ENCODE results near the gene CFAP107.
"Not testable (repeated sequence)": the region's sequence is repeated elsewhere in the genome, so short reads cannot be mapped to it uniquely, and the experiment has no call there.

The CFAP107 gene

GRCh38 chr1:12745992-12746323, at the start of gene CFAP107:
TSS of gene CFAP107 (plus strand) at chr1:12746200. CDS start at chr1:12746431, 231 bp downstream.
- Histone ChIP-seq H3K4me3 (no peak within 1 kb of the TSS), H3K27ac (no peak within 1 kb of the TSS)

- H3K27ac ChIP-seq = no peak overlapping the region
- H3K4me3 ChIP-seq = no peak overlapping the region
Measured at GRCh38 chr1:12696658-12697057, 49.3 kb upstream of the CFAP107 start.

- H3K27ac ChIP-seq = no peak overlapping the region
- H3K4me3 ChIP-seq = no peak overlapping the region
Measured at GRCh38 chr1:12697397-12697796, 48.6 kb upstream of the CFAP107 start.

- Histone ChIP-seq H3K4me3 (no peak overlapping the region), H3K27ac (no peak overlapping the region)
Measured at GRCh38 chr1:12703821-12704451, 42.1 kb upstream of the CFAP107 start.

GRCh38 chr1:12706061-12706460, 39.9 kb upstream of the CFAP107 start:
- no peak overlapping the region for H3K27ac ChIP-seq
- no peak overlapping the region for H3K4me3 ChIP-seq

GRCh38 chr1:12708396-12709090, 37.5 kb upstream of the CFAP107 start:
- peak overlapping the region in 1 of 21 experiments; percentile 37 for H3K27ac ChIP-seq
- H3K4me3 ChIP-seq = no peak overlapping the region

GRCh38 chr1:12709091-12709491, 36.9 kb upstream of the CFAP107 start:
- peak overlapping the region in 1 of 21 experiments; percentile 37 for H3K27ac ChIP-seq
- no peak overlapping the region for H3K4me3 ChIP-seq

- H3K4me3 ChIP-seq = no peak overlapping the region
Measured at GRCh38 chr1:12709696-12710095, 36.3 kb upstream of the CFAP107 start.

GRCh38 chr1:12711536-12711935, 34.5 kb upstream of the CFAP107 start:
- H3K27ac ChIP-seq = no peak overlapping the region

More at GRCh38 chr1:12709696-12710095, 36.3 kb upstream of the CFAP107 start:
- H3K27ac ChIP-seq = no peak overlapping the region

GRCh38 chr1:12712076-12712475, 33.9 kb upstream of the CFAP107 start:
- Histone ChIP-seq H3K27ac (no peak overlapping the region), H3K4me3 (no peak overlapping the region)

More at GRCh38 chr1:12711536-12711935, 34.5 kb upstream of the CFAP107 start:
- no peak overlapping the region for H3K4me3 ChIP-seq

- H3K4me3 ChIP-seq = no peak overlapping the region
- H3K27ac ChIP-seq = no peak overlapping the region
Measured at GRCh38 chr1:12712929-12713328, 33.1 kb upstream of the CFAP107 start.

GRCh38 chr1:12713651-12714050, 32.3 kb upstream of the CFAP107 start:
- not testable (repeated sequence) for H3K27ac ChIP-seq, H3K4me3 ChIP-seq

- H3K27ac ChIP-seq = no peak overlapping the region
Measured at GRCh38 chr1:12714710-12715475, 31.1 kb upstream of the CFAP107 start.

GRCh38 chr1:12715896-12716437, 30.0 kb upstream of the CFAP107 start, which contains the start of gene AADACL3:
TSS of gene AADACL3 (plus strand) at chr1:12716110. CDS start at chr1:12716177, 67 bp downstream.
- H3K4me3 ChIP-seq = no peak within 1 kb of the TSS

More at GRCh38 chr1:12714710-12715475, 31.1 kb upstream of the CFAP107 start:
- H3K4me3 ChIP-seq = no peak overlapping the region

GRCh38 chr1:12717301-12717838, 28.6 kb upstream of the CFAP107 start:
- no peak overlapping the region for H3K4me3 ChIP-seq
- H3K27ac ChIP-seq = no peak overlapping the region

More at GRCh38 chr1:12715896-12716437, 30.0 kb upstream of the CFAP107 start, which contains the start of gene AADACL3:
- no peak within 1 kb of the TSS for H3K27ac ChIP-seq

- H3K4me3 ChIP-seq = no peak overlapping the region
Measured at GRCh38 chr1:12722626-12723025, 23.4 kb upstream of the CFAP107 start.

GRCh38 chr1:12728391-12728790, 17.6 kb upstream of the CFAP107 start:
- no peak overlapping the region for H3K4me3 ChIP-seq

More at GRCh38 chr1:12722626-12723025, 23.4 kb upstream of the CFAP107 start:
- no peak overlapping the region for H3K27ac ChIP-seq

GRCh38 chr1:12730156-12730555, 15.8 kb upstream of the CFAP107 start:
- Histone ChIP-seq H3K27ac (no peak overlapping the region), H3K4me3 (no peak overlapping the region)

More at GRCh38 chr1:12728391-12728790, 17.6 kb upstream of the CFAP107 start:
- H3K27ac ChIP-seq = no peak overlapping the region

GRCh38 chr1:12731084-12731483, 14.9 kb upstream of the CFAP107 start:
- not testable (repeated sequence) for H3K27ac ChIP-seq, H3K4me3 ChIP-seq

- H3K4me3 ChIP-seq = no peak overlapping the region
- H3K27ac ChIP-seq = no peak overlapping the region
Measured at GRCh38 chr1:12734651-12735050, 11.3 kb upstream of the CFAP107 start.

All from skin epidermis (tissue), 12 donors.